NOMO-1 (cell line): ENCODE measurements around the gene GCG.

ENCODE experiments used
- DNase-seq, 2 experiments: peaks; one replicate each; lab custom pipeline; 2025; ENCODE audit not compliant: unreplicated experiment in 2 of 2; lab: John Stamatoyannopoulos, UW

Gene GCG

GRCh38 chr2:162153608-162154224 is 1.7 kb upstream of the GCG start:
- DNase-seq = peak; percentile 15 to 59

GRCh38 chr2:162149940-162150339 is 2.1 kb downstream of the GCG start:
- DNase-seq = no peak

- no peak for DNase-seq
Measured at GRCh38 chr2:162149466-162149865, 2.6 kb downstream of the GCG start.

- no peak for DNase-seq
Measured at GRCh38 chr2:162148956-162149355, 3.1 kb downstream of the GCG start.

- DNase-seq = peak in 1 of 2 experiments; percentile 16
Measured at GRCh38 chr2:162143969-162144368, 8.1 kb downstream of the GCG start.

- no peak for DNase-seq
Measured at GRCh38 chr2:162138310-162138709, 13.7 kb downstream of the GCG start.

- no peak for DNase-seq
Measured at GRCh38 chr2:162127422-162127821, 24.6 kb downstream of the GCG start.

GRCh38 chr2:162126527-162126926 is 25.5 kb downstream of the GCG start:
- peak in 1 of 2 experiments; percentile 57 for DNase-seq

GRCh38 chr2:162126111-162126519 is 25.9 kb downstream of the GCG start:
- DNase-seq = peak; percentile 86 to 98

- DNase-seq = no peak
Measured at GRCh38 chr2:162125138-162125537, 26.9 kb downstream of the GCG start.

- peak in 1 of 2 experiments; percentile 49 for DNase-seq
Measured at GRCh38 chr2:162123806-162124758, 28.0 kb downstream of the GCG start.

- no peak for DNase-seq
Measured at GRCh38 chr2:162118166-162119031, 33.6 kb downstream of the GCG start.

GRCh38 chr2:162116352-162116751 is 35.7 kb downstream of the GCG start:
- DNase-seq = no peak

GRCh38 chr2:162115076-162115475 is 37.0 kb downstream of the GCG start:
- DNase-seq = no peak

- peak in 1 of 2 experiments; percentile 37 for DNase-seq
Measured at GRCh38 chr2:162114271-162114670, 37.8 kb downstream of the GCG start.

GRCh38 chr2:162113776-162114168 is 38.3 kb downstream of the GCG start:
- peak; percentile 24 to 84 for DNase-seq

GRCh38 chr2:162113088-162113775 is 38.8 kb downstream of the GCG start:
- no peak for DNase-seq

GRCh38 chr2:162111958-162112850 is 39.8 kb downstream of the GCG start:
- DNase-seq = peak in 1 of 2 experiments; percentile 16

- DNase-seq = no peak
Measured at GRCh38 chr2:162107361-162107901, 44.6 kb downstream of the GCG start.
